GM18873 (cell line): Measurements from ENCODE around the gene PPM1L.

Experiments
- ATAC-seq: cut with Tn5 transposase; IDR thresholded peaks from one replicate; pipeline ENCODE4 v1.9.1; 2021; ENCODE audit warnings: mild to moderate bottlenecking, moderate library complexity, moderate number of reproducible peaks; ENCODE audit not compliant: unreplicated experiment, low FRiP score

Gene PPM1L

DNA sequence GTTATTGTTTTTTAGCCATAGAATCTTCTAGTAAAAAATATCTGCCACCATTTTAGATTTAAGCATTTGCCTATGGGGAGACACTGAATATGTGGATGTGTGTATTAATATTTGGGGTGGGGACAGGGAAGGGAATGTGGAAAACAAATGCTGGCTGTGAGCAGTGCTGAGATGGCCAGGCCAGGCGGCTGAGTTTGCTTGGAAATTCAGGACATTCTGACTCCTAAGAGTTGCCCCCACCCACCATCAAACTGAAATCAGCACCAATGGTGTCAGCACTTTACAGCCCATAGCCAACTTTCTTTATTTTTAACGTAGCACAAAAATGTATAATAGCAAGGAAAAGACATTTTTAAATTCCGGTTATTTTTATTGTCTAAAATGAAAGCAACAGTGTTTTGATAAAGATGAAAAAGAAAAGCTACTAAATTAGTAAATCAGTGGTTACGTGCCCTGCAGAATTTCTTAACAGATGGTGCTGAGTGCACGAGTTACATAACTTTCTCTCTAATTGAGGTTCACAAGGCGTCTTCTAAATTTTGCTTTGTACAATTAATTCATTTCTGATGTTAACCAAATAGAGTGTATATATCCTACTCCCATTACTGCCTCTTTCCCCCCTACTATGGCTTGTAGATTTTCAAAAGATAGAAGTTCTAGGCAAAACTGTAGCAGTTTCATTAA is 315.1 kb downstream of the PPM1L start:
- no peak for ATAC-seq

DNA sequence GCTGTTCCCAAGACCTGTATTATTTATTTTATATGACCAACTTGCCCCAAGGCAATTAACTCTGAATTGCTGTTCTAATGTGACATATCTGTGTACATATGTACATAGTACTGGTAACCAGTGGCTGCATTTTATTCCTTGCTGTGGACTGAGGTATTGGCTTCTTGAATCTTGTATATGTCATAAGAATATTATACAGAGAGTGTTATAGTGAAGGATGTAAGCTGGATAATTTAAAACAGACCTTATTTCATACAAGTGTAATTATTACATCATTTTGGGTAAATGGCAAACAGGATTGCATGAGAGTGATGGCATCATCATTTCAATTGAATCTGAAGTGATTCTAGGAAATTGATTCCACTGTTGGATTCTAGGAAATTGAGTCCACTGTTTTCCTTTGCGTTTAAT is 316.2 kb downstream of the PPM1L start:
- ATAC-seq = no peak

DNA sequence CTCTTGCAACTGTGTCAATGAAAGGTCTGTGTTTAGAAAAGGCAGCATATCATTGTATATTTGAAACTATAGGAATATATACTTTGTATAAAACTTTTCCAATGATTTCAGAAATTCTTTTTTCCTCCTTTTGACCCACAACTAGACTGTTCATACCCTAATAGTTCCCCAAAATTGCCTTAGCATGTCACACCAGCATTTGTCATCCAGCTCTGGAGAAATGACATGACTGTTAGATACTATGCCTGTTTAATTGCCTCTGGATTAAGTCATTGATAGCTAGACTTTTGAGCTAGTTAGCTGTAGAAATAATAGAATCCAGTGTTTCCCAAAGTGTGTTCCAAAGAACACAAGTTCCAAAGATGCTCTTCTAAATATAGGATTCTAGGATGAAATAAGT is 316.7 kb downstream of the PPM1L start:
- no peak for ATAC-seq

DNA sequence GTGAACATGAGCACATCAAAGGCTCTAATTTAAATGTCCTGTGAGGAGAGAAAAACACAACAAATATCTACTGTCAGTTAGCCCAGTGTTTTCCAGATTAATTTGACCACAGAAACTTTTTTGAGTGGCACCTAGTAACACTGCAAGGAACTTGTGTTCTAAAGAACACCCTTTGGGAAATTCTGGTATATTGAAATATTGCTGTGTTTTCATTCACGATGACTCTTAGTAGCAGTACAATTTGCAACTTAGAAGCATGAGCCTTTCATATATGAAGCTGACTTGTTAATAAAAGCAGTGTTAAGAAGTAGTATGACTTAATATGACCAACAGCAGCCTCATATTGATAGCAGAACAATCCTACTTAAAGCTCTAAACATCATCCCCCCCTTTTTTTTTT is 317.1 kb downstream of the PPM1L start:
- no peak for ATAC-seq

DNA sequence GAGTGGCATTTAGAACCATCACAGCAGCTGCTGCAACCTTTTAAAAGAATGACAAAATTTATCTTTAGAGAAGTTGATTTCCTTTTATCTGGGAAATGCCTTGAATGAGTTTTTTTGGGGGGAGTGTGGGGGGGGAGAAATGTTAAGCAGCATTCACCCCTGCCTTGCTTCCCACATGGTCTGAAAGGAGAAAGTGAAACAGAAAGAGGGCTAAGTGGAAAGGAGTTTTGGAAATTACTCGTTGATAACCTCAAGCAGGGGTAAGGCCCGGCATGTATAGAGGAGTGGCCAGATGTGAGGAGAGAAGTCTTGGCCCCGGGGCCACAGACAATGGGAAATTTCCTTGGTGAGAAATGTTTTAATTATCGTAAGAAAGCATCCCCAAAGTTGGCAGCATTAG is 325.6 kb downstream of the PPM1L start:
- ATAC-seq = peak; percentile 60

DNA sequence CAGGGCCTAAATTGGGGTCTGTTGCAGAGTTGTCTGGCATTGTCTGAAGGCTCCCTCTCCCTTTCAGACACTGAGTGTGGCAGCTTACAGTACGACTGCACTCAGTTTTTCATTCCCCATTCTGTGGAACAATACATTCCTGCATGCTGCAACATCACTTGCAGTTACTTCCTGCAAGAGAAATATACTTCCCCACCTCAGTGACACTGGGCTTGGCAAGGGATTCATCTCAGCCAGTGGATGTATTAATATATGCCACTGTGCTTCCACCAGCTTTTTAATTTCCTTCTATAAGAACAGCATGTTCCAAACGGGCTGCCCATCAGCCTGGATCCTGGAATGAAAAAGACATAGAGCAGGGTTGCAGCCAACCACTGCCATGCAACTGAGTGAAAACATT is 326.0 kb downstream of the PPM1L start:
- ATAC-seq = peak; percentile 19

DNA sequence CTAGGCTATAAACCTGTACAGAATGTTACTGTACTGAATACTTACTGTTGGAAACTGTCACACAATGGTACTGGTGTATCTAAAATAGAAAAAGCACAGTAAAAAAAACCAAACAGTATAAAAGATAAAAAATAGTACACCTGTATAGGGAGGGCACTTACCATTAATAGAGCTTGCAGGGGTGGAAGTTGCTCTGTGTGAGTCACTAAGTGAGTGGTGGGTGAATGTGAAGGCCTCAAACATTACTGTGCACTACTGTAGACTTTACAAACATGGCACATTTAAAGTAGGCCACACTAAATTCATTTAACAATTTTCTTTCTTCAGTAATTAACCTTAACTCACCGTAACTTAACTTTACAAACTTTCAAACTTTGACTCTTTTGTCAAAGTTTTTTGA is 327.1 kb downstream of the PPM1L start:
- no peak for ATAC-seq

DNA sequence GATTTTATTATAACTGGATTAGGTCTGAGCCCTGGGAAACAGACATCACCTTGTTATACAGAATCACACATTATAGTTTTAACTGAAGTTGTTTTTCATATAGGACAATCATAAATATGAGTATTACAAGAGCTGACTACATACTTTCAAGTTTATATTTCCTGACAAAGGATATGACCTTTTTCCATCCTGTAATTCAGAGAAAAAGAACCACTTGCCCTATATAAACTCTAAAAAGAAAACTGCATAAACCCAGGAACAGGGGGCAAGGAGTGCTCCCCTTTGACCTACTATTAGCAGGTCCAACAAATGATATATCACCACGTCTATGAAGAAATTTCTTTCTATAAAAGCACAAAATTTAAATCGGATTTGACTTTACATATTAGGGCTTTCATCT is 328.2 kb downstream of the PPM1L start:
- ATAC-seq = no peak

DNA sequence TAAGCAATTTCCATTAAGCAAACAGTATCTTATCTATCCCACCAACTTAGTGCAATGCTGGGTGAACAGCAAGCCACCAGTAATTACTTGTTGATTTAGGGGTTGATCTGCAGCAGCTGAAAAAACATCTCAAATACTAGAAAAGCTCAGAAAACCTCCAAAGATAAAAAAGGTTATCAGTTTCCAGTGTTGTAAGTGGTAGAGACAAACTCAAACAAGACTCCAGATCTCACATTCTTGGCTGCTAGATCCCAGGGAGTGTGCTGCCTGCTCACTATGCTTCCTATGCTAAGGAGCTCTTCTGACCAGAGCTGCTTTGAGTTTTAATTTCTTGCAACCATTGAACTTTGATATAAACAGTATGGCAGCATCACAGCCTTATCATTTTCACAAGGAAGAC is 337.9 kb downstream of the PPM1L start:
- ATAC-seq = no peak

DNA sequence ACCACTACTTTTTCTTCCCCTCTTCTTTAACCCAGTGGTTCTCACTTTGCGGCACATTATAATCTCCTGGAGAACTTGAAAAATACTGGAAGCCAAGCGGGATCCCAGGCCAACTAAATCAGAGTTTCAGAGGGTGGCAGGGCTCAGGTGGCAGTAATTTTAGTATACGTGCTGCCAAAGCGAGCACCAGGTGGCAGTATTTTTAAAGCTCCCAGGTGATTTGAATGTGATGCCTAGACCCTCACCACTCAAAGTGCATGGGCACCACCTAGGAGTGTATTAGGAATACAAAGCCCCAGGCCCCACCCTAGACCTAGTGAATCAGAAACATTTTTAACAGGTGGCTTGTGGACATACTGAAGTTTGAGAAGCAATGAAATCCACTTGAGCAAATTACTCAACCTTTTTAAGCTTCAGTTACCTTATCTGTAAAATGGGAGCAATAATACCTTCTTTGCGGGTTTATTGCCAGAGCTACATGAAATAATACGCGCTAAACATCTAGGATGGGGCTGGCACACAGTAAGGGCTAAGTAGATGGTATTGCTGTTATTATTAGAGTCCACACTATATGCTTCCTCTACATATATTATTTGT is 340.8 kb downstream of the PPM1L start:
- ATAC-seq = no peak

DNA sequence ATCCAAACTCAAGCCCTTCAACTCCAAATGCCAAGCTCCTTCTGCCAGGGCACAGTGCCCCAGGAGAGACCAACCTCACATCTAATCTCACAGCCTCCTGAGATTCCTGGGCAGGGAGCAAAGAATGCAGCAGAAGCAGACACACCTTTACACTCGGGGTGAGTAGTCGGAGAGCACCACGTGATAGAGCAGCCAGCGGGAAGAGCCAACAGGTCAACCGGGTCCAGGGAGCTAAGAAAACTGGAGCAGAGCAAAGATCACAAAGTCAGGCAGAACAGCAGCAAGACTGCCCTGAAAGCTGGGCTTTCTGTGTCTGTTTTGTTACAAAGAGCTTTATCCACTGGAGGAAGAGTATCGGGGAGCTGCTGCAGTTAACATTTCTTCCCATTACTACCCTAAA is 345.0 kb downstream of the PPM1L start:
- no peak for ATAC-seq

DNA sequence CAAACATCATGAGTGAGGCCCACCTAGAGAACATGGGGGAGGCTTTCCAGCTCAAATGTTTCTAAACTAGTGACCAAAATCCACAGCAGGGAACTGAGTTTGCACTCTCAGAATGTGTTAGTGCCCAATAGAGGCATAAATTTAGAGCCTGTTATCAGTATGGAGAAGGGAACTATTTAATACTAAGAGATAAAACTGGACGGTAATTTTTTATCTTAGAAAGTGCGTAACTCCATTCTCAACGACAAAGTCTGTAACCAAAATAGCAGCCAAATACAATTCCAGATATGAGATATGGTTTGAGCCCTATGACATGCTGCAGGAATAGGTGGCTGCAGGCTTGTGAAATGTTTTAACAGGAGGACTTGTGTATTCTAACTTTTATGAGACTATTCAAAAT is 345.6 kb downstream of the PPM1L start:
- ATAC-seq = no peak

DNA sequence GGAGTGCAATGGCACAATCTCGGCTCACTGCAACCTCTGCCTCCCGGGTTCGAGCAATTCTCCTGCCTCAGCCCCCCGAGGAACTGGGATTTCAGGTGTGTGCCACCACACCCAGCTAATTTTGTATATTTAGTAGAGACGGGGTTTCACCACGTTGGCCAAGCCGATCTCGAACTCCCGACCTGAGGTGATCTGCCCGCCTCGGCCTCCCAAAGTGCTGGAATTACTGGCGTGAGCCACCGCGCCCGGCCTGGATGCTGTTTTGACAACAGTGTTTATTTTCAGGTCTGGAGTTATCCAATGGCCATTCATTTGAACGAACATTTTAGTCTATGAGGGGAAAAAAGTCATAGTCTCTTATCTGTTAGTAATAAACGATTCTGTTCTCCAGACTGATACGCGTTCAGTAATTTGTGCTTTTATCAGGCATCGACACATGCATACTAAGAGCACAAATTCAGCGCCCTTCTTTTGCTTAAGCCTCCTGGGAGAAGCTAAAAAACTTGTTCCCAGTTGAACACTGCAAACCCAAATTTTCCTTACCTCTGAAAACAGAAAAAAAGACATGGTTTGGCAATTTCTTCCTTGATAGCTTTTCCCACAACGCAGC is 347.9 kb downstream of the PPM1L start:
- ATAC-seq = no peak

DNA sequence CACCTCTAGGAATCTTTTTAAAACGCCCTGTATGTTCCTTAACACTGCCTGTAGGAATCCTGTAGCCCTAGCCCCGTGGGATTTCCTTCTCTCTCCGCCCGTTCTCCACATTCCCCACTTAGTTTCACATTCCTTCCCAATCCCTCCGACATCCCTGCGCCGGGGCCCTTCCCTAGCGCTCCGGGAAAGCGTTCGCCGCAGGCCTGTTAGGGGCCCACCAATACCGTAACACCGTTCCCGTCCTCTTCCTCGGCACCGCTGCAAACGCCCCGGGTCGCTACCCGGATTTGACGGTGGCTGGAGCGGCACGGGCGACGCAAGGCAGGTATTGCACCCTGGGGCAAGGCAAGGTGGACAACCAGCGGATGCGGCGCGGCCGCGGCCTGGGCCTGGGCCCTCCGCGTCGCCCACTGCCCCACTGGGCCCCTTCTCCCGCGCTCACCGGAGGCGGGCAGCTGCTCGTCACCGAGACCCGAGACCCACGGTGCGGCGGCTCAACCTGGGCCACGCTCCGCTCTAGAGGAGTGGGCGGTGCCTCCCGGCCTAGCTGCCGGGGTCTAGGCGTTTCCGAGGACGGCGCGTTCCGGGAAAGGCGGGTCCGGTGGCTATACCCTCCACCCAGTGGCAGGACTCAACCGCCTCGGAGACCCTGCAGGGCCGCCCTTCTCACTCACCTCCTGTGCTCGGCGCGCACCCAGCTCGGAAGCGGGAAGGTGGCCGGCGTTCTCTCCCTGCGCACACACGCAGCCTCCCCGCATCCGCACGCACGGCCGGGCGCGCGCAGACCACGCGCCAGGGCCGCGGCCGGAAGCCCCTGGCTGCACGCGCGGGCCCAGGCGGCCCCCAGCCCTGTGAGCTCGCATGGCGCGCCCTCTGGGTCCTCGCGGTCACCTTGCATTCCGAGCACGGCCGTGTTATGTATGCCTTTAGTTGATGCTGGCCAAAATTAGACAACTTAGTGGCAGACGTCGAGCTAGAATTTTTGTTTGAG is 348.8 kb downstream of the PPM1L start, which contains the start of gene B3GALNT1:
Gene B3GALNT1 (minus strand): TSS at position 789 of the 991 bp plus-strand sequence. CDS start 18,595 bp downstream, outside the sequence.
- ATAC-seq = peak; percentile 76

DNA sequence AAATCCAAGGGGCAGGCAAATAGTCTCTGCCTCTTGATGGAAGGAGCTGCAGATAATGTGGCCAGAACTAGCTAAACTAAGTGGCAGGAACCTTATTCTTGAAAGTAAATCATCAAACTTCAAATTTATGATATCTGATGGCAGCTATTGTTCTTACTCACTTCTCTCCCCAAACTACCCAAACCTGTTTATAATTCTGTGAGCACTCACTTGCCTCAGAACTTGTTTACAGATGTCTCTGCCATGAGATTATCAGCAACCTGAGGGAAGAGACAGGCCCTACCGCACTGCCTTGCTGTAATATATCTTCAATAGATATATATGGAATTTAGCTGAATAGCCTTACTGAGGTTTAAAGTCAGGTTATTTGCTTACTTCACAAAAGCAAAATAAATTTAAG is 351.3 kb downstream of the PPM1L start:
- no peak for ATAC-seq

DNA sequence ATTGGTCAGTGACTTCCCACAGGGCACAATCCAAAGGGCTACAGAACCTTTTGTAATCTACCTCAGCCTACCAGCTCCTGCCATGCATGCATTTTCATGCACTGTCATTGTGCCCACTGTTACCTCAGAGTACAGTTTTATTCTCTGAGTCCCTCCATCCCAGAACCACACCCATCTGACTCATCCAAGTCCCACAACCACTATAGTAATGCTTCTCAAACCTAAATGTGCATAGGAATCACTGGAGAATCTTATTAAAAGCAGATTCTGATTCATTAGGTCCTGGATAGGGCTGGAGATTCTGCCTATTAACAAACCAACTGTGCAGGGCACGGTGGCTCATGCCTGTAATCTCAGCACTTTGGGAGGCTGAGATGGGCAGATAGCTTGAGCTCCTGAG is 352.8 kb downstream of the PPM1L start:
- no peak for ATAC-seq

DNA sequence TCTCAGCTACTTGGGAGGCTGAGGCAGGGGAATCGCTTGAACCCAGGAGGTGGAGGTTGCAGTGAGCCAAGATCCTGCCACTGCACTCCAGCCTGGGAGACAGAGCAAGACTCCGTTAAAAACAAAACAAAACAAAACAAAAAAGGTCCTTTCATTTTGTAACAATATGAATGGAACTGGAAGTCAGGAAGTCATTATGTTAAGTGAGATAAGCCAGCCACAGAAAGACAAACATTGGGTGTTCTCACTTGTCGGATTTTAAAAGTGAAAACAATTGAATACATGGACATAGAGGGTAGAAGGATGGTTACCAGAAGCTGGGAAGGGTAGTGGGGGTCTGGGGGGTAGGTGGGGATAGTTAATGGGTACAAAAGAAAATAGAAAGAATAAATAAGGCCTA is 361.6 kb downstream of the PPM1L start:
- ATAC-seq = no peak

DNA sequence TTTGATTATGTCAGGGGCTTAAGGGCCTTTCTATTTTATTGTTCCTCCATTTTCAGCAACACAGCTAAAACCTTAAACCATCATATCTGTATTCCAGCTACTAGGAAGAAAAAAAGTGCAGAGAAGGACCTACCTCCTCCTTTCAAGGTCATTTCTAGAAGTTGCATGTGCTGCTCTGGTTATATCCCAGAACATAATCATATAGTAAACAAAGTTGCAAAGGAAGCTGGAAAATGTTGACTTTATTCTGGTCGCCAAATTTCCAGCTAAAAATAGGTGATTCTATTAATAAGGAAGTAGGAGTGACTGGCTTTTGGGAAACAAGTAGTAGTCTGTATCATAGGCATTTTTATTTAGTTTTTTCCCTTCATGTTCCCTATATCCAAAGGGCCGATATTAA is 370.5 kb downstream of the PPM1L start:
- no peak for ATAC-seq
